Measurements from ENCODE around the gene PARP6. TPM values are rescaled to one million over a fixed set of nuclear protein-coding genes. Genes with fewer than 3 reads are reported as not detected.

The PARP6 gene
- total RNA-seq, 1 experiment from 2014 or later, result 41.9 TPM

- DNase-seq (ENCODE audit: low spot score) (no peak), ATAC-seq (no peak)
- Mint-ChIP-seq H3K9me3 (no peaks in the 10 kb centered on the region), H3K27me3 (ENCODE audit: low read depth) (peaks cover 30% of the 10 kb centered on the region), H3K27ac (no peak overlapping the region), H3K36me3 (peaks cover 22% of the 10 kb centered on the region), H3K4me3 (peak overlapping the region; percentile 99), H3K4me1 (peaks cover 55% of the 10 kb centered on the region)
- no peak for TF ChIP-seq MAX (CRISPR knock-in tag; IDR thresholded peaks at IDR 0.05)
- peak; percentile 46; the same call in 1 of the 2 replicates for TF ChIP-seq HMGXB4 (CRISPR knock-in tag; IDR thresholded peaks at IDR 0.05)
- ChIA-PET CTCF (no interaction called here), POLR2A (interaction anchor here (0.6 to 1.1 kb wide), 4 partner anchors 11 to 1648 kb away, joined by 3 to 4 read pairs (median 3); no protein-coding TSS in a partner anchor)
These were observed 42.5 kb downstream of the PARP6 start for GRCh38 chr15:72229947-72230196.

- Mint-ChIP-seq H3K4me1 (peaks cover 58% of the 10 kb centered on the region), H3K27ac (peak overlapping the region; percentile 87), H3K36me3 (peaks cover 24% of the 10 kb centered on the region), H3K27me3 (ENCODE audit: low read depth) (peaks cover 24% of the 10 kb centered on the region), H3K4me3 (peak overlapping the region; percentile 99), H3K9me3 (no peaks in the 10 kb centered on the region)
- ChIA-PET POLR2A (interaction anchor here (0.6 to 1.1 kb wide), 4 partner anchors 10 to 990 kb away, joined by 3 to 4 read pairs (median 3); no protein-coding TSS in a partner anchor), CTCF (no interaction called here)
- DNase-seq (ENCODE audit: low spot score) (no peak), ATAC-seq (no peak)
- no peak for TF ChIP-seq ZBTB21 (CRISPR knock-in tag; IDR thresholded peaks at IDR 0.05; ENCODE audit: borderline replicate concordance)
- TF ChIP-seq ZNF138 (CRISPR knock-in tag; conservative IDR thresholded peaks at IDR 0.05), result no peak
- TF ChIP-seq NR2C2 (CRISPR knock-in tag; IDR thresholded peaks at IDR 0.05), result no peak
- TF ChIP-seq ERG (CRISPR knock-in tag; IDR thresholded peaks at IDR 0.05), result no peak
- no peak for TF ChIP-seq TCF7 (CRISPR knock-in tag; IDR thresholded peaks at IDR 0.05; ENCODE audit: low read depth)
- no peak for TF ChIP-seq JAZF1 (CRISPR knock-in tag; IDR thresholded peaks at IDR 0.05)
- no peak for TF ChIP-seq OVOL2 (CRISPR knock-in tag; IDR thresholded peaks at IDR 0.05; ENCODE audit: borderline replicate concordance)
- TF ChIP-seq SP1 (CRISPR knock-in tag; conservative IDR thresholded peaks at IDR 0.05), result no peak
- TF ChIP-seq ZNF512 (CRISPR knock-in tag; IDR thresholded peaks at IDR 0.05; ENCODE audit: borderline replicate concordance), result no peak
- TF ChIP-seq SOX15 (CRISPR knock-in tag; IDR thresholded peaks at IDR 0.05), result no peak
- TF ChIP-seq, protein P1, sequence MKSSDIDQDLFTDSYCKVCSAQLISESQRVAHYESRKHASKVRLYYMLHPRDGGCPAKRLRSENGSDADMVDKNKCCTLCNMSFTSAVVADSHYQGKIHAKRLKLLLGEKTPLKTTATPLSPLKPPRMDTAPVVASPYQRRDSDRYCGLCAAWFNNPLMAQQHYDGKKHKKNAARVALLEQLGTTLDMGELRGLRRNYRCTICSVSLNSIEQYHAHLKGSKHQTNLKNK (CRISPR knock-in tag; IDR thresholded peaks at IDR 0.05), result no peak
- TF ChIP-seq USF1 (CRISPR knock-in tag; IDR thresholded peaks at IDR 0.05), result no peak
- TF ChIP-seq, protein P2, sequence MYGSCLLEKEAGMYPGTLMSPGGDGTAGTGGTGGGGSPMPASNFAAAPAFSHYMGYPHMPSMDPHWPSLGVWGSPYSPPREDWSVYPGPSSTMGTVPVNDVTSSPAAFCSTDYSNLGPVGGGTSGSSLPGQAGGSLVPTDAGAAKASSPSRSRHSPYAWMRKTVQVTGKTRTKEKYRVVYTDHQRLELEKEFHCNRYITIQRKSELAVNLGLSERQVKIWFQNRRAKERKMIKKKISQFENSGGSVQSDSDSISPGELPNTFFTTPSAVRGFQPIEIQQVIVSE (CRISPR knock-in tag; IDR thresholded peaks at IDR 0.05; ENCODE audit: borderline replicate concordance), result no peak
- no peak for TF ChIP-seq NFE2L1 (CRISPR knock-in tag; IDR thresholded peaks at IDR 0.05)
These were observed 43.0 kb downstream of the PARP6 start for GRCh38 chr15:72229076-72229946.
